DMS153 treated with DMSO at 0.1 percent for 48 hours (cell line): ENCODE measurements around the gene KSR2.

Source experiments
- DNase-seq: peaks from one replicate; lab custom pipeline; 2025; ENCODE audit not compliant: unreplicated experiment; lab: John Stamatoyannopoulos, UW

Gene KSR2

GRCh38 chr12:117545216-117545615 is 423.6 kb downstream of the KSR2 start:
- no peak for DNase-seq

- DNase-seq: no peak
Measured at GRCh38 chr12:117540011-117540410, 428.8 kb downstream of the KSR2 start.

- DNase-seq: no peak
Measured at GRCh38 chr12:117538926-117539325, 429.9 kb downstream of the KSR2 start.

GRCh38 chr12:117538032-117538690 is 430.6 kb downstream of the KSR2 start:
- DNase-seq: no peak

- DNase-seq: no peak
Measured at GRCh38 chr12:117533687-117534086, 435.1 kb downstream of the KSR2 start.

GRCh38 chr12:117530796-117531195 is 438.0 kb downstream of the KSR2 start:
- DNase-seq: no peak

- DNase-seq: no peak
Measured at GRCh38 chr12:117528538-117528937, 440.3 kb downstream of the KSR2 start.

- DNase-seq: no peak
Measured at GRCh38 chr12:117527479-117527855, 441.3 kb downstream of the KSR2 start.

- no peak for DNase-seq
Measured at GRCh38 chr12:117526757-117527478, 441.9 kb downstream of the KSR2 start.

GRCh38 chr12:117525766-117526165 is 443.0 kb downstream of the KSR2 start:
- no peak for DNase-seq

- no peak for DNase-seq
Measured at GRCh38 chr12:117524806-117525205, 444.0 kb downstream of the KSR2 start.

GRCh38 chr12:117523971-117524370 is 444.8 kb downstream of the KSR2 start:
- DNase-seq: no peak

GRCh38 chr12:117522559-117522958 is 446.2 kb downstream of the KSR2 start:
- DNase-seq: no peak

GRCh38 chr12:117521867-117522266 is 446.9 kb downstream of the KSR2 start:
- DNase-seq: no peak

- DNase-seq: no peak
Measured at GRCh38 chr12:117521346-117521745, 447.4 kb downstream of the KSR2 start.

- no peak for DNase-seq
Measured at GRCh38 chr12:117518594-117519270, 450.1 kb downstream of the KSR2 start.

GRCh38 chr12:117517219-117517739 is 451.5 kb downstream of the KSR2 start:
- DNase-seq: no peak

GRCh38 chr12:117516034-117516433 is 452.8 kb downstream of the KSR2 start:
- DNase-seq: no peak

- peak; percentile 79 for DNase-seq
Measured at GRCh38 chr12:117514016-117514415, 454.8 kb downstream of the KSR2 start.

GRCh38 chr12:117513353-117513752 is 455.4 kb downstream of the KSR2 start:
- DNase-seq: no peak

- DNase-seq: no peak
Measured at GRCh38 chr12:117508468-117508867, 460.3 kb downstream of the KSR2 start.

- peak; percentile 64 for DNase-seq
Measured at GRCh38 chr12:117507548-117507947, 461.2 kb downstream of the KSR2 start.
